HCT116 (cell line): ENCODE measurements around the gene ZFHX3. TPM values are rescaled to one million over a fixed set of nuclear protein-coding genes. Genes with fewer than 3 reads are reported as not detected.

Experiments
- ATAC-seq: fragments of 200-7000 bp; cut with Tn5 transposase; 2 replicates; pipeline ENCODE4 v1.9.1; 2020; ENCODE audit warnings: mild to moderate bottlenecking, moderate library complexity
- BruUV-seq: library from RNA; stranded (reverse); fragments of 400-500 nt; replicated peaks from 2 replicates; lab custom pipeline; 2021; lab: Mats Ljungman, UMichigan
- CTCF ChIA-PET: fragments of 300-600 bp; sonication (Branson Sonifier 250); formaldehyde crosslinking; loops from one replicate; lab custom pipeline; 2021; ENCODE audit warnings: antibody characterized with exemption; lab: Charles Lee
- POLR2A ChIA-PET: fragments of 300-600, 350-600 bp; sonication (Branson Sonifier 250); formaldehyde crosslinking; loops from one replicate; lab custom pipeline; 2021; ENCODE audit warnings: antibody characterized with exemption; lab: Charles Lee
- RAD21 ChIA-PET, 2 experiments: fragments of 300-600 bp; sonication (Branson Sonifier 250); formaldehyde crosslinking; loops; one replicate each; lab custom pipeline; 2023; ENCODE audit warnings: low total read pairs in 2 of 2; ENCODE audit not compliant: uncharacterized antibody in 2 of 2, unreplicated experiment in 2 of 2, low non-redundant PET in 1 of 2; lab: Charles Lee
- DNase-seq: peaks from one replicate; pipeline ENCODE4 v3.0.0-alpha.2; 2010; ENCODE audit warnings: low read depth, low spot score
- H2AFZ ChIP-seq: fragments of 200-600 bp; shearing (Covaris generic), sonication (generic); 2 replicates; pipeline ENCODE4 v1.6.1; 2017; ENCODE audit warnings: low read depth, mixed run types, mixed read lengths, antibody characterized with exemption, low read length; ENCODE audit not compliant: poor library complexity, severe bottlenecking
- H3K27ac ChIP-seq: 2 replicates; pipeline ENCODE4 v1.5.1; 2012; ENCODE audit warnings: low read depth, low read length
- H3K27me3 ChIP-seq: fragments of 200-600 bp; sonication (generic); 2 replicates; pipeline ENCODE4 v1.6.1; 2016; ENCODE audit warnings: mixed run types, low read length, mixed read lengths; ENCODE audit not compliant: insufficient read depth
- H3K36me3 ChIP-seq, 2 experiments: fragments of 200-500 bp in 1 of 2; fragments of 200-600 bp in 1 of 2; sonication (Bioruptor generic) in 1 of 2; sonication (generic) in 1 of 2; 2 replicates each; pipeline versions ENCODE4 v1.5.1 to v1.6.1; 2014 to 2016; ENCODE audit warnings: low read length in 2 of 2, inconsistent platforms in 1 of 2, mixed read lengths in 1 of 2, mixed run types in 1 of 2; ENCODE audit not compliant: insufficient read depth in 2 of 2, control insufficient read depth in 1 of 2
- H3K4me1 ChIP-seq, 2 experiments: fragments of 200-600 bp in 1 of 2; sonication (generic) in 1 of 2; 2 replicates each; pipeline versions ENCODE4 v1.5.1 to v1.6.1; 2012 to 2017; ENCODE audit warnings: low read length in 2 of 2, inconsistent platforms in 1 of 2, mild to moderate bottlenecking in 1 of 2, mixed read lengths in 1 of 2, mixed run types in 1 of 2, moderate library complexity in 1 of 2; ENCODE audit not compliant: insufficient read depth in 2 of 2, control insufficient read depth in 1 of 2
- H3K4me2 ChIP-seq: fragments of 200-600 bp; sonication (generic); 2 replicates; pipeline ENCODE4 v1.6.1; 2017; ENCODE audit warnings: mixed run types, low read length, mixed read lengths
- H3K4me3 ChIP-seq, 2 experiments: fragments of 200-600 bp in 1 of 2; sonication (generic) in 1 of 2; replicated peaks in 1 of 2; 2 replicates each; pipeline ENCODE4 v1.5.1; 2011 to 2016; ENCODE audit warnings: low read length in 2 of 2, control low read depth in 1 of 2, low read depth in 1 of 2, mild to moderate bottlenecking in 1 of 2, mixed read lengths in 1 of 2, mixed run types in 1 of 2
- H3K79me2 ChIP-seq: fragments of 200-600 bp; sonication (generic); 2 replicates; pipeline ENCODE4 v1.6.1; 2017; ENCODE audit warnings: mild to moderate bottlenecking, mixed run types, low read length, moderate library complexity, mixed read lengths; ENCODE audit not compliant: insufficient read depth
- H3K9ac ChIP-seq: fragments of 200-600 bp; sonication (generic); 2 replicates; pipeline ENCODE4 v1.6.1; 2016; ENCODE audit warnings: low read length, mixed read lengths
- H3K9me2 ChIP-seq: fragments of 200-600 bp; sonication (generic), shearing (Covaris generic); 2 replicates; pipeline ENCODE4 v1.6.1; 2017; ENCODE audit warnings: mixed run types, mild to moderate bottlenecking, moderate library complexity; ENCODE audit not compliant: insufficient read depth
- H3K9me3 ChIP-seq, 2 experiments: fragments of 200-500 bp in 1 of 2; fragments of 200-600 bp in 1 of 2; sonication (Bioruptor generic) in 1 of 2; sonication (generic) in 1 of 2; 2 replicates each; pipeline ENCODE4 v1.6.1; 2014 to 2017; ENCODE audit warnings: low read length in 2 of 2, mixed read lengths in 2 of 2, inconsistent platforms in 1 of 2, low read depth in 1 of 2, mild to moderate bottlenecking in 1 of 2, mixed run types in 1 of 2, moderate library complexity in 1 of 2; ENCODE audit not compliant: control insufficient read depth in 1 of 2, insufficient read depth in 1 of 2
- H4K20me1 ChIP-seq: fragments of 200-600 bp; sonication (generic), shearing (Covaris generic); 2 replicates; pipeline ENCODE4 v1.6.1; 2017; ENCODE audit warnings: mixed run types, mild to moderate bottlenecking, moderate library complexity; ENCODE audit not compliant: insufficient read depth
- JUND ChIP-seq: IDR thresholded peaks from 2 replicates; pipeline ENCODE4 v1.6.1; 2012
- RAD21 ChIP-seq: IDR thresholded peaks from 2 replicates; pipeline ENCODE4 v1.6.1; 2012; ENCODE audit warnings: low read depth, mild to moderate bottlenecking
- TCF7L2 ChIP-seq: IDR thresholded peaks from 2 replicates; pipeline ENCODE4 v1.7.0; 2011; ENCODE audit warnings: borderline replicate concordance, inconsistent platforms; ENCODE audit not compliant: insufficient read depth, insufficient read length; ENCODE audit errors: extremely low read depth
- YY1 ChIP-seq: IDR thresholded peaks from 2 replicates; pipeline ENCODE4 v1.6.1; 2011; ENCODE audit warnings: low read length, low read depth, moderate library complexity, mild to moderate bottlenecking; ENCODE audit not compliant: insufficient replicate concordance; ENCODE audit errors: extremely low read depth
- ZFX ChIP-seq: fragments of 450-650 bp; IDR thresholded peaks from 2 replicates; pipeline ENCODE4 v1.6.1; 2017
- intact Hi-C: fragments of 100-400 bp; cut with micrococcal nuclease; formaldehyde crosslinking; loops from 2 replicates; pipeline ENCODE4 v1.10.0; 2022
- total RNA-seq: library from RNA; stranded (reverse); gene quantifications from one replicate; pipeline ENCODE4 v1.2.1, GENCODE V29; 2021; ENCODE audit not compliant: unreplicated experiment
- TF ChIP-seq, protein P1 (sequence below), 3 experiments: fragments of 200-600 bp in 1 of 3; sonication (generic) in 1 of 3; IDR thresholded peaks in 2 of 3; conservative IDR thresholded peaks in 1 of 3; 2 replicates each; pipeline ENCODE4 v1.5.1; 2012 to 2017; ENCODE audit warnings: low read depth in 2 of 3, low read length in 2 of 3, antibody characterized with exemption in 1 of 3, borderline replicate concordance in 1 of 3, control low read depth in 1 of 3, mild to moderate bottlenecking in 1 of 3, mixed read lengths in 1 of 3, mixed run types in 1 of 3, moderate library complexity in 1 of 3; ENCODE audit not compliant: insufficient read depth in 1 of 3

Gene ZFHX3
- total RNA-seq, 1 experiment from 2014 or later, result 6.3 TPM

DNA sequence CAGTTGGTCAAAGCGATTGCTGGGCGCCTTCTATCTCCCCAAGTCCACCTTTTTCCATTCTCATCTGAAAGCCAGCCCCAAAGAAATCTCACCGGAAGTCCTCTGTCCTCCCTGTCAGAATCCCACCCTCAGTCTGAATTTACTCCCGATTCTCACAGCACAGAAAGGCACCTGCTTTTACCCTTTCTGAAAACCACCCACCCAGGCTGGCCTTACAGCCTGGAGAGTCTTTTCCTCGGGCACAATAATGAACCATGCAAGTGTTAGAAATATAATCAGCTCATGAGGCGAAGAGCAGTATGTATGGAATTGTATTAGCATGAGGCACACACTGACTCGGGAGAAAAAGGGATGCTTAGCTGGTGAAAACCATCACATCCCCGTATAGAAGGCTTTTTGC, 1.2 kb upstream of the ZFHX3 start:
- H3K9ac ChIP-seq, result peak overlapping the region; percentile 68
- H2AFZ ChIP-seq, result no peak overlapping the region
- peak overlapping the region; percentile 63 to 73 for H3K4me3 ChIP-seq
- ATAC-seq, result no peak
- H3K27ac ChIP-seq, result peak overlapping the region; percentile 80; the same call in 1 of the 2 replicates
- no peak for TF ChIP-seq RAD21
- H3K4me2 ChIP-seq, result peak overlapping the region; percentile 92
- no peaks in the 10 kb centered on the region for H3K9me2 ChIP-seq
- DNase-seq, result no peak
- peaks cover 31 to 45% of the 10 kb centered on the region in 2 experiments for H3K4me1 ChIP-seq
- H3K9me3 ChIP-seq, result no peaks in the 10 kb centered on the region
- H3K36me3 ChIP-seq, result no peaks in the 10 kb centered on the region
- H3K79me2 ChIP-seq, result peaks cover 76% of the 10 kb centered on the region
- ChIA-PET CTCF (interaction anchor here (1.4 kb wide), 1 partner anchor 217 kb away, joined by 3 read pairs; no protein-coding TSS in a partner anchor), POLR2A (no interaction called here), RAD21 (no interaction called here)
- BruUV-seq, result no TSS peak
- no peaks in the 10 kb centered on the region for H3K27me3 ChIP-seq
- H4K20me1 ChIP-seq, result no peaks in the 10 kb centered on the region
- intact Hi-C loops, result no loop called here

DNA sequence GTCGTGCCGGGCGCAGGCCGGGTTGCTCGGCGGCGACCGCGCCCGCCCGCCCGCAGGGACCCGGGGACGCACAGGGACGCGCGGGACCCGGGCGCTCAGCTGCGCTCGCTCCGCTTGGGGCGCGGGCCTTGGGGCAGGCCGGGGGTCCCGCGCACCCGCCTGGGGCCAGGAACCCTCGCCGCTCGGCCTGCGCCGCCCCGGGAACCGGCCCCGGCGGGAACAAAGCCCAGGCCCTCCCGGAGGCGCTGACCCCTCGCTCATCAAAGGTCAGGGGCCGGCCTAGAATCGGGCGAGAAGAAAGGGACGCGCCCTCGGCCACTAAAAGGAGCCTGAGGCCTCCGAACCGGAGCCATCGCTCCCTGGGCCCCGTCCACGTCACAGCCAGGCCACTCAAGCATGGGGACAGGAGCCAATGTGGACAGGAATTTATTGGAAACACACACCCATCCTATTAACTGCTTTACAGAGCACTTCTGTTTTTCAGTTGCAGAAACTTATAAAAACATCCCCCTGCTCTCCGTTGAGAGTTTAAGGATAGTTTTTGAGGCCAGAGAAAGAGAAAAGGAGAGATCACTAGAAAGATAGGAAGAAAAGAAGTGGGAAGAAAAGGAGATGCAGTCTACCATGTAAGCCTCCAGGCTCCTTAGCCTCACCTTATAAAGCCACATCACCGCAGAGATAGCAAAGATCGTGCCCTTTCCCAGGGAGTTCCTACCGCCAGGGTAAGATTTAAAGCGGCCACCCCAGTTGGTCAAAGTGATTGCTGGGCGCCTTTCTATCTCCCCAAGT, 558 bp upstream of the ZFHX3 start:
- peak overlapping the region; percentile 80 for H3K27ac ChIP-seq
- ATAC-seq, result peak; percentile 70
- ChIA-PET CTCF (interaction anchor here (1.4 kb wide), 1 partner anchor 216 kb away, joined by 3 read pairs; no protein-coding TSS in a partner anchor), RAD21 (no interaction called here), POLR2A (no interaction called here)
- no TSS peak for BruUV-seq
- TF ChIP-seq TCF7L2 (peak; percentile 92), YY1 (no peak), ZFX (peak; percentile 76), JUND (no peak)
- TF ChIP-seq, protein P1, sequence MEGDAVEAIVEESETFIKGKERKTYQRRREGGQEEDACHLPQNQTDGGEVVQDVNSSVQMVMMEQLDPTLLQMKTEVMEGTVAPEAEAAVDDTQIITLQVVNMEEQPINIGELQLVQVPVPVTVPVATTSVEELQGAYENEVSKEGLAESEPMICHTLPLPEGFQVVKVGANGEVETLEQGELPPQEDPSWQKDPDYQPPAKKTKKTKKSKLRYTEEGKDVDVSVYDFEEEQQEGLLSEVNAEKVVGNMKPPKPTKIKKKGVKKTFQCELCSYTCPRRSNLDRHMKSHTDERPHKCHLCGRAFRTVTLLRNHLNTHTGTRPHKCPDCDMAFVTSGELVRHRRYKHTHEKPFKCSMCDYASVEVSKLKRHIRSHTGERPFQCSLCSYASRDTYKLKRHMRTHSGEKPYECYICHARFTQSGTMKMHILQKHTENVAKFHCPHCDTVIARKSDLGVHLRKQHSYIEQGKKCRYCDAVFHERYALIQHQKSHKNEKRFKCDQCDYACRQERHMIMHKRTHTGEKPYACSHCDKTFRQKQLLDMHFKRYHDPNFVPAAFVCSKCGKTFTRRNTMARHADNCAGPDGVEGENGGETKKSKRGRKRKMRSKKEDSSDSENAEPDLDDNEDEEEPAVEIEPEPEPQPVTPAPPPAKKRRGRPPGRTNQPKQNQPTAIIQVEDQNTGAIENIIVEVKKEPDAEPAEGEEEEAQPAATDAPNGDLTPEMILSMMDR (IDR thresholded peaks at IDR 0.05 in 2 of 3, conservative IDR thresholded peaks at IDR 0.05 in 1 of 3; ENCODE audit: borderline replicate concordance in 1 of 3, insufficient read depth in 1 of 3, low read depth in 2 of 3, low read length in 2 of 3), result no peak
- TF ChIP-seq, all 23 proteins: peak for 2
- Histone ChIP-seq H3K27me3 (no peaks in the 10 kb centered on the region), H2AFZ (peak overlapping the region; percentile 63), H3K4me1 (peaks cover 29 to 39% of the 10 kb centered on the region in 2 experiments), H3K36me3 (no peaks in the 10 kb centered on the region), H3K9me2 (no peaks in the 10 kb centered on the region), H4K20me1 (no peaks in the 10 kb centered on the region), H3K79me2 (peaks cover 76% of the 10 kb centered on the region), H3K9me3 (no peaks in the 10 kb centered on the region), H3K4me2 (peak overlapping the region; percentile 92), H3K9ac (peak overlapping the region; percentile 68), H3K4me3 (peak overlapping the region; percentile 63 to 73)
- intact Hi-C loops, result no loop called here
- no peak for DNase-seq
